Large intestine (tissue), 3 donors: Measurements from ENCODE around the gene POLR3H. TPM values are rescaled to one million over a fixed set of nuclear protein-coding genes. Genes with fewer than 3 reads are reported as not detected.

Experiments used
- DNase-seq, 2 donors: peaks; one replicate each; pipeline versions ENCODE4 v3.0.0 to v3.0.0-alpha.2; 2013
- H3K27ac ChIP-seq: one replicate; pipeline ENCODE4 v1.5.1; 2013; ENCODE audit warnings: low read length
- H3K27me3 ChIP-seq: 2 replicates; pipeline ENCODE4 v1.6.1; 2013; ENCODE audit warnings: low read length; ENCODE audit not compliant: control insufficient read depth, insufficient read depth
- H3K36me3 ChIP-seq: 2 replicates; pipeline ENCODE4 v1.6.1; 2013; ENCODE audit warnings: low read length; ENCODE audit not compliant: control insufficient read depth, insufficient read depth
- H3K4me1 ChIP-seq: one replicate; pipeline ENCODE4 v1.6.1; 2013; ENCODE audit warnings: low read length; ENCODE audit not compliant: control insufficient read depth, insufficient read depth
- H3K4me3 ChIP-seq: one replicate; pipeline ENCODE4 v1.5.1; 2013; ENCODE audit warnings: low read length
- H3K9me3 ChIP-seq: one replicate; pipeline ENCODE4 v1.6.1; 2013; ENCODE audit warnings: mild to moderate bottlenecking, low read depth, low read length, moderate library complexity; ENCODE audit not compliant: control insufficient read depth
- WGBS: methylation state at CpG from one replicate; pipeline ENCODE4 v1.1.5; 2013; ENCODE audit warnings: low lambda C conversion rate; ENCODE audit not compliant: insufficient coverage; 5-methylcytosine and 5-hydroxymethylcytosine counted together
- polyA plus RNA-seq: library from polyadenylated mRNA; unstranded; fragments of 120-200 nt; gene quantifications from one replicate; pipeline ENCODE4 v1.2.1, GENCODE V29; 2013

The POLR3H gene
- polyA plus RNA-seq, 1 donor = 12.4 TPM

DNA sequence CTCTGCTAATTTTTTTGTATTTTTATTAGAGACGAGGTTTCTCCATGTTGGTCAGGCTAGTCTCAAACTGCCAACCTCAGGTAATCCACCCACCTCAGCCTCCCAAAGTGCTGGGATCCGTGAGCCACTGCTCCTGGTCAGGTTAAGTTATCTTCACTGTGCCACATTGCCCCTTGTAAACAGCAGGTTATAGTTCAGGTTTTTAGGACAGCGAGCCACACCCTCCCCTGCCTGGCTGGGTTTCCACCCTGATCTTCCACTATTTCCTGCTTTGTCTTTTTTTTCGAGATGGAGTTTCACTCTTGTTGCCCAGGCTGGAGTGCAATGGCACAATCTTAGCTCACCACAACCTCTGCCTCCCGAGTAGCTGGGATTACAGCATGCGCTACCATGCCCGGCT, 59.2 kb downstream of the POLR3H start:
- Histone ChIP-seq H3K27me3 (no peaks in the 10 kb centered on the region), H3K27ac (peak overlapping the region; percentile 81), H3K9me3 (no peaks in the 10 kb centered on the region), H3K36me3 (peaks cover 10% of the 10 kb centered on the region), H3K4me3 (no peak overlapping the region), H3K4me1 (peaks cover 53% of the 10 kb centered on the region)
- 0% methylated on average over 1 of the region's 7 CpGs for WGBS
- DNase-seq = peak; percentile 67 to 87

DNA sequence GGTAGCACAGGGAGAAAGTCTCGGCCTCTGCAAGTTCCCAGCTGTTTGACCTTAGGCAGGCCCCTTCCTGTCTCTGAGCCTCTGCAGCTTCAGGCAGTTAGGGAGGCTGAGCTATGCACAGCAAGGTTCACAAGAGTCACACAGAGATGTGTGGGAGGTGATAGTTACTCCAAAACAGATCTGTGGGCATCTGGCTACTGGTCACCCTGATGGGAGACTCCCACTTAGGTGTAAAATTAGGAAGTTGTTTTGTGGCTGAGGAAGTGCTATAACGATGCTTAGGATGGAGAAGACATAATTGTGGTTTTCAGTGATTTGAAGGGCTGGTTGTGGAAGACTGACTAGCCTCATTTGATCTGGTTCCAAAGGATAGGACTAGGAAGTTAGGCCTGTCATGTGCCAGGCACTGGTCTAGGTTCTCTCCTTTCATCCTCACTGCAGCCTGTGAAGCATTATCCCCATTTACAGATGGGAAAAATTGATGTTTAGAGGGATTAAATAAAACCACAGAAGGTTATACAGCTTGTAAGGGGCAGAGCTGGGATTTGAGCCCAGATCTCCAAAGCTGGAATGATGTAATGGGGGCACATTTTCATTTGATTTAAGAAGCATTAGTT, 61.8 kb downstream of the POLR3H start:
- Histone ChIP-seq H3K4me1 (peaks cover 45% of the 10 kb centered on the region), H3K27me3 (no peaks in the 10 kb centered on the region), H3K9me3 (no peaks in the 10 kb centered on the region), H3K4me3 (no peak overlapping the region), H3K36me3 (peaks cover 30% of the 10 kb centered on the region), H3K27ac (no peak overlapping the region)
- WGBS = 43% methylated on average over 1 of the region's 2 CpGs
- DNase-seq = no peak

DNA sequence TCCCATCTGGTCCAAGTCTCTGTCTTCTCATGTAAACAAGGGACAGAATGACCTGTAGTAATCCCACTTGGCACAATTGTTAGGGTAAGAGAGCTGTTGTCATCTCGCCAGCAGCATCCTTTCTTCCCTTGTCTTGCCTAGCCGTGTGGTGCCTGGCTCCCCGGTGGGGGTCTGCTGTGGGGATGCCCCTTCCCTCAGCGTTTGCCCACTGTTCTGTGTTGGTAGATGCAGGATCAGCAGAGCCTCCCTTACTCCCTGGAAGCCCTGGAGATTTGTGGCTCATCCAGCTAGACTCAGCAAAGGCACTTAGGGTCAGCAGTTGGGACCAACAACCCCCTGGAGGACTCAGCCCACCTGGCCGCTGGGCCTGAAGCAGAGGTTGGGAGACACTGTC, 62.3 kb downstream of the POLR3H start:
- Histone ChIP-seq H3K9me3 (no peaks in the 10 kb centered on the region), H3K36me3 (peaks cover 32% of the 10 kb centered on the region), H3K4me1 (peaks cover 40% of the 10 kb centered on the region), H3K27ac (no peak overlapping the region), H3K27me3 (no peaks in the 10 kb centered on the region), H3K4me3 (no peak overlapping the region)
- WGBS = no CpG with 5 or more reads among the region's 5 CpGs
- no peak for DNase-seq

DNA sequence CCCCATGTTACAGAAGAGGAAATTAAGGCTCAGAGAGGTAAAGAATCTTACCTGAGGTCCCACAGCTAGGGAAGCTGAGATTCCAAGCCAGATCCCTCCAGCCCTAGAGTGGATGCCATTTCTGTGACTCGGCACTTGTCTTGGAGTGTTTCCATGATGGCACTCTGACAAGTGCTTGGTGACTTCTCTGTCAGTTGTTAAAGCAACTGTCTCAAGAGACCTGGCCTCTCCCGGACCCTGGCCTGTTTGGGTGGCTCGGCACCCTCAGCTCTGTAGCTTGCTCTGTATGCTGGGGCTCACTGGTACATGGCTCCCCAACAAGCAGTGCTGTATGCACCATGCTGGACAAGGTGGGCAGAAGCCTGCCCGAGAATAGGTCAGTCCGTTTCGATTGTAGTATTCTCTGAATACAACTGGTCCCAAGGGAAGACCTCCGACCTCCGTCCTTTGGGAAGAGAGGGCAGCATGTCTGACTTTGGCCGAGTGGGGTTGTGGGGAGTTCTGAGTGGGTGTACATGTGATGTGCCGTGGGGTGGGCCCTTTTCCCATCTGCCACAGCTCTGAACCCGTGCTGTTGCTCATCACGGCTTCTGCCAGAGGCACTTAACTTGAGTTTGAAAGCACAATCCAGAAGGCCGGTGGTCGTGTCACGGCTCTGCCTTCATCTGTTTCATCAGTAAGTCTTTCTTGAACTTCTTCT, 63.0 kb downstream of the POLR3H start:
- no CpG with 5 or more reads among the region's 15 CpGs for WGBS
- no peaks in the 10 kb centered on the region for H3K9me3 ChIP-seq
- H3K4me1 ChIP-seq = peaks cover 37% of the 10 kb centered on the region
- no peaks in the 10 kb centered on the region for H3K27me3 ChIP-seq
- no peak overlapping the region for H3K27ac ChIP-seq
- DNase-seq = no peak
- H3K4me3 ChIP-seq = no peak overlapping the region
- H3K36me3 ChIP-seq = peaks cover 32% of the 10 kb centered on the region

DNA sequence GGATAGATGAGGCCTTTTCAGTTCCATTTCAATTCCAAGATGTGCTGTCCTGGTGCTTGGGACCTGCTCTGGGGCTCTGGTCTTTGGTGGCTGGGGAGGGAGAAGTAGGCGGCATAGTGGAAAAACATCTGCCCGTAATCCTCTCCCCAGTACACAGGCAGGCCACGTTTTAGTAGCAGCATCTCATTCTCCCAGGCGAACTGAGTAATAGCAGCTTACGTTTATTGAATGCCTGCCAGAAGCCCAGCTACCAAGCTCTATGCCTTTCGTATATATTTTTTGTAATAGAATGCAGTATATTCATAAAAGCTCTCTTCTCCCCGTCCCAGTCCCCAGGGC, 63.9 kb downstream of the POLR3H start:
- 78% methylated on average over 1 of the region's 7 CpGs for WGBS
- no peak overlapping the region for H3K4me3 ChIP-seq
- DNase-seq = no peak

DNA sequence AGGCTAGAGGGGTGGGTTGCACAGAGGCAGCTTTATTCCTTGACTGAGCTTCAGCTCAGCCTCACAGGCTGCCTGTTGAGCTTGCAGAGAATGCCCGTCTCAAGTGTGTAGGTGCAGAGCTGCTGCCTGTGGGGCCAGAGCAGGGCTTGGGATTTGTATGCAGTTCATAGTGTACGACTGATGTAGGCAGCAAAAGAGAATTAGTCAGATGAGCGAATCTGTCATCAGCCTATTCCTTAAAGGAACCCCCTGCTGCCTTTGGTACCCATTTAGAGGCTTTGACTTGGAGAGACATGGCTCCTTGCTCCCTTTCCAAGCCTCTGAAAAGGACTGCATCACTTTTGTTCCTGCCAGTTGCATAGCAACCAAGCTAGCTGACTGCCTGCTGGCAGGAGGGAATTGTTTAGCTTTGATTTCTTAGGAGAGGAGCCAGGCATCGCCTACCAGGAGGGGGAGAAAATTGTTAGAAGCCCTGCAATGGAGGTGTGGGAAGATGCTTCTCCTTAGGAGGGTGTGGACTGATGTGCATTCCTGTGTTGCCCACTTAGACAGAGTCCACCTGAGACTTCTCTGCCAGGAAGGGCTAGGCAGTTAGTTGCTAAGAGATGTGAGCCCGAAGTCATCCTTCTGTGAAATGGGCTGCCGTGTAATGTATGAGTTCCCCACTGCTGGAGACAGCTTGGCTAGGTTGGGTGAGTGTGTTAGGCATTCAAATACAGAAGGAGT, 64.4 kb downstream of the POLR3H start:
- Histone ChIP-seq H3K4me1 (peaks cover 36% of the 10 kb centered on the region), H3K9me3 (no peaks in the 10 kb centered on the region), H3K27me3 (no peaks in the 10 kb centered on the region), H3K4me3 (no peak overlapping the region), H3K36me3 (peaks cover 32% of the 10 kb centered on the region), H3K27ac (peak overlapping the region; percentile 14)
- WGBS = 86% methylated on average over 1 of the region's 6 CpGs
- no peak for DNase-seq

More for the DNA sequence above, 63.9 kb downstream of the POLR3H start:
- Histone ChIP-seq H3K4me1 (peaks cover 35% of the 10 kb centered on the region), H3K9me3 (no peaks in the 10 kb centered on the region), H3K27ac (peak overlapping the region; percentile 14), H3K27me3 (no peaks in the 10 kb centered on the region), H3K36me3 (peaks cover 32% of the 10 kb centered on the region)

DNA sequence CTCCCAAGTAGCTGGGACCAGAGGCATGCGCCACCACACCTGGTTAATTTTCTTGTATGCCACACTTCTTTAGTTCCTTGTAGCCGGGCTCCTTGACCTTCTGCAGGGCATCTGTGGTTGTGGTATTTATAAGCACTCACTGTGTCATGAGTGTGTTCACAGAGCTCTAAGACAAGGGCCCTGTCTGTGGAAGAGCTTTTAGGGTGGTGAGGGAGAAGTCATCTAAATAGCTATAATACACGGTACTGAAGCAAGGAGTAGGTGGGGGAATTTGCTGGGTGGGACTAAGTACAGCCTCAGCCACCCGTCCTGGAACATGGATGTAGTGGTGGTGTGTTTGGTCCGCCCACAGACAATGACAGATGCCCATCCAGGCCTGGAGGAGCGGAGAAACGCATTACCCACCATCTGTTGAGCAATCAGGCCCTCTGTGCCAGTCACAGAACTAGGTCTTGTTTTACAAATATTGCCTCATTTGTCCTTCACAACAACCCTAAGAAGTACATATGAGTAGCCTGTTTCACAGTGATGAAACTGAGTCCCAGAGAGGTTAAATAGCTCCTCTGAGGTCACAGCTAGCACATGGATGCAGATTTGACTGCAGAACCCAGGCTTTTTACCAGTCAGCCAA, 65.3 kb downstream of the POLR3H start:
- no CpG with 5 or more reads among the region's 7 CpGs for WGBS
- H3K27me3 ChIP-seq = no peaks in the 10 kb centered on the region

DNA sequence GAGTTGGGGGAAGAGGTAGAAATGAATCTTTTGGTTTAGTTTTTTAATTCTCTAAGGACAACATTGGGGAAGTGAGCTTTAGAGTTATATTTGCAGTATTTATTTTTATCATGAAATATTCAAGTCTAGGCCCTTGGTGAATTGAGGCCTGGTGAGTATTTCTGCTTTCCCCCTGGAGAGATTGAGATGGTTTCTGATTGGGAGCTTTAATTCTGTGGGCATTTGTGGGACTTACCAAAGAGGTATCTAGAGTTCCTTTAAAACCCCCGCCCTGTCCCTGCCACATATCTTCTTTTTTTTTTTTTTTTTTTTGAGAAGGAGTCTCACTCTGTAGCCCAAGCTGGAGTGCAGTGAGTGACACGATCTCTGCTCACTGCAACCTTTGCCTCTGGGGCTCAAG, 65.8 kb downstream of the POLR3H start:
- H3K27ac ChIP-seq = peak overlapping the region; percentile 3
- no peak for DNase-seq
- no peaks in the 10 kb centered on the region for H3K9me3 ChIP-seq
- no peak overlapping the region for H3K4me3 ChIP-seq
- peaks cover 32% of the 10 kb centered on the region for H3K36me3 ChIP-seq
- peaks cover 32% of the 10 kb centered on the region for H3K4me1 ChIP-seq
- H3K27me3 ChIP-seq = no peaks in the 10 kb centered on the region
- WGBS = no CpG with 5 or more reads among the region's 2 CpGs

More for the DNA sequence above, 65.3 kb downstream of the POLR3H start:
- Histone ChIP-seq H3K4me3 (no peak overlapping the region), H3K36me3 (peaks cover 32% of the 10 kb centered on the region), H3K9me3 (no peaks in the 10 kb centered on the region), H3K27ac (peak overlapping the region; percentile 3), H3K4me1 (peaks cover 29% of the 10 kb centered on the region)
- no peak for DNase-seq
